HepG2 (cell line): ENCODE results near the gene JPT1. TPM values are rescaled to one million over a fixed set of nuclear protein-coding genes. Genes with fewer than 3 reads are reported as not detected.
A peak's percentile ranks its signal among the peaks of the same experiment; 100 is the strongest.

Experiments used
- ARID5B ChIP-seq: IDR thresholded peaks from 2 replicates; pipeline ENCODE4 v1.4.0; 2020; ENCODE audit warnings: mild to moderate bottlenecking, missing genetic modification reagents
- DNMT1 ChIP-seq: sonication (generic); formaldehyde crosslinking; IDR thresholded peaks from 2 replicates; pipeline ENCODE4 v1.5.1; 2020; ENCODE audit warnings: mild to moderate bottlenecking, missing genetic modification reagents
- GABPB1 ChIP-seq: IDR thresholded peaks from 2 replicates; pipeline ENCODE4 v1.6.1; 2016; ENCODE audit warnings: mild to moderate bottlenecking, missing genetic modification reagents, moderate library complexity, missing compliant biosample characterization
- HNRNPUL1 ChIP-seq: fragments of 200-400 bp; formaldehyde crosslinking; IDR thresholded peaks from 2 replicates; pipeline ENCODE4 v1.6.1; 2017; ENCODE audit warnings: low read depth, mild to moderate bottlenecking, low read length, moderate library complexity
- IKZF4 ChIP-seq: sonication (generic); formaldehyde crosslinking; IDR thresholded peaks from 2 replicates; pipeline ENCODE4 v1.5.1; 2020; ENCODE audit warnings: borderline replicate concordance, mild to moderate bottlenecking, low read depth, missing genetic modification reagents; ENCODE audit errors: not compliant biosample characterization
- NFE2L1 ChIP-seq: sonication (generic); formaldehyde crosslinking; IDR thresholded peaks from 2 replicates; pipeline ENCODE4 v1.4.0; 2020; ENCODE audit warnings: missing genetic modification reagents, mild to moderate bottlenecking, borderline replicate concordance
- STAG1 ChIP-seq: sonication (generic); formaldehyde crosslinking; IDR thresholded peaks from 2 replicates; pipeline ENCODE4 v1.4.0; 2020; ENCODE audit warnings: missing genetic modification reagents
- ZBED4 ChIP-seq: sonication (generic); formaldehyde crosslinking; IDR thresholded peaks from 2 replicates; pipeline ENCODE4 v1.4.0; 2020; ENCODE audit warnings: missing genetic modification reagents, borderline replicate concordance
- ZBTB38 ChIP-seq: sonication (generic); formaldehyde crosslinking; IDR thresholded peaks from 2 replicates; pipeline ENCODE4 v1.5.1; 2020; ENCODE audit warnings: mild to moderate bottlenecking, missing genetic modification reagents
- ZBTB7A ChIP-seq: sonication (generic); formaldehyde crosslinking; IDR thresholded peaks from 2 replicates; pipeline ENCODE4 v1.8.0; 2022; ENCODE audit warnings: mild to moderate bottlenecking, missing genetic modification reagents
- ZNF546 ChIP-seq: sonication (generic); formaldehyde crosslinking; conservative IDR thresholded peaks from 2 replicates; pipeline ENCODE4 v1.8.1; 2023; ENCODE audit warnings: mild to moderate bottlenecking, missing genetic modification reagents
- ZNF572 ChIP-seq: sonication (generic); formaldehyde crosslinking; IDR thresholded peaks from 2 replicates; pipeline ENCODE4 v1.5.1; 2020; ENCODE audit warnings: mild to moderate bottlenecking, missing genetic modification reagents
- ZNF576 ChIP-seq: sonication (generic); formaldehyde crosslinking; IDR thresholded peaks from 2 replicates; pipeline ENCODE4 v1.4.0; 2020; ENCODE audit warnings: mild to moderate bottlenecking, missing genetic modification reagents
- ZNF616 ChIP-seq: sonication (generic); formaldehyde crosslinking; IDR thresholded peaks from 2 replicates; pipeline ENCODE4 v1.5.0; 2020; ENCODE audit warnings: low read depth, mild to moderate bottlenecking, missing genetic modification reagents
- ZNF883 ChIP-seq: sonication (generic); formaldehyde crosslinking; IDR thresholded peaks from 2 replicates; pipeline ENCODE4 v1.5.1; 2020; ENCODE audit warnings: mild to moderate bottlenecking, missing genetic modification reagents; ENCODE audit errors: not compliant biosample characterization
- ZSCAN12 ChIP-seq: sonication (generic); formaldehyde crosslinking; IDR thresholded peaks from 2 replicates; pipeline ENCODE4 v1.9.0; 2021; ENCODE audit warnings: mild to moderate bottlenecking, missing genetic modification reagents
- ZSCAN5A ChIP-seq: sonication (generic); formaldehyde crosslinking; IDR thresholded peaks from 2 replicates; pipeline ENCODE4 v1.8.0; 2022; ENCODE audit warnings: mild to moderate bottlenecking, missing genetic modification reagents, borderline replicate concordance
- polyA plus RNA-seq, 8 experiments: library from polyadenylated mRNA; depleted of rRNA in 3 of 8; stranded (reverse) in 7 of 8; unstranded in 1 of 8; fragments of >200 nt; fragmentation: Illumina TruSeq in 4 of 8; extraction: Trizol in 4 of 8; gene quantifications; 2 replicates each; pipeline versions ENCODE4 v1.2.1 to v1.2.3, GENCODE V29; 2011 to 2016; ENCODE audit warnings: low read depth in 4 of 8, missing spikeins in 1 of 8, mixed read lengths in 1 of 8; ENCODE audit not compliant: insufficient read depth in 1 of 8
- total RNA-seq, 5 experiments: library from RNA; depleted of rRNA; stranded (reverse); fragments of >200 nt; fragmentation: Illumina TruSeq; extraction: Trizol; gene quantifications; 2 replicates each; pipeline ENCODE4 v1.2.3, GENCODE V29; 2016; ENCODE audit warnings: low read depth in 1 of 5

JPT1 gene
- total and polyA plus RNA-seq, 2 of the 13 experiments (the other 11 are each of a cell fraction or from before 2014, with no cell fraction given), result 43.3 to 256 TPM

GRCh38 chr17:75109407-75110233 lies 44.7 kb downstream of the JPT1 start, which contains the start of gene ARMC7 (continued):
- no peak for TF ChIP-seq ZNF572 (CRISPR knock-in tag)
- TF ChIP-seq HNRNPUL1, result no peak
- peak; percentile 93 for TF ChIP-seq GABPB1 (CRISPR knock-in tag)
- peak; percentile 39 for TF ChIP-seq ZBTB38
- TF ChIP-seq ZNF883 (CRISPR knock-in tag), result peak; percentile 88
- no peak for TF ChIP-seq ZNF546 (CRISPR knock-in tag)
- peak; percentile 45; the same call in 1 of the 2 replicates for TF ChIP-seq ZSCAN5A (CRISPR knock-in tag)
- peak; percentile 40; the same call in 1 of the 2 replicates for TF ChIP-seq ARID5B (CRISPR knock-in tag)
- peak; percentile 64 for TF ChIP-seq IKZF4 (CRISPR knock-in tag)
- no peak for TF ChIP-seq ZNF576 (CRISPR knock-in tag)
- peak; percentile 48 for TF ChIP-seq STAG1 (CRISPR knock-in tag)
- TF ChIP-seq NFE2L1, result no peak
- no peak; the same call in 1 of the 2 replicates for TF ChIP-seq ZSCAN12
- TF ChIP-seq ZNF616, result no peak; the same call in 1 of the 2 replicates
- TF ChIP-seq ZBED4 (CRISPR knock-in tag), result peak; percentile 78; the same call in 1 of the 2 replicates
- TF ChIP-seq ZBTB7A, result peak; percentile 35; the same call in 1 of the 2 replicates
- no peak for TF ChIP-seq DNMT1 (CRISPR knock-in tag)
